Loucy (cell line): ENCODE data around the gene SIM2.
A peak's percentile ranks its signal among the peaks of the same experiment; 100 is the strongest.

Experiments used
- H2AFZ ChIP-seq: fragments of 200-600 bp; sonication (generic); 2 replicates; pipeline ENCODE4 v1.6.0; 2016; ENCODE audit warnings: antibody characterized with exemption, mild to moderate bottlenecking, low read length, moderate library complexity
- H3F3A ChIP-seq: fragments of 200-600 bp; 2 replicates; pipeline ENCODE4 v1.6.0; 2016; ENCODE audit warnings: antibody characterized with exemption, low read depth, mild to moderate bottlenecking
- H3K27me3 ChIP-seq: fragments of 200-600 bp; sonication (generic); 2 replicates; pipeline ENCODE4 v1.6.1; 2014; ENCODE audit warnings: low read length, mild to moderate bottlenecking; ENCODE audit not compliant: insufficient read depth, poor library complexity, severe bottlenecking
- H3K36me3 ChIP-seq: fragments of 200-600 bp; sonication (generic); 2 replicates; pipeline ENCODE4 v1.6.1; 2016; ENCODE audit warnings: low read length; ENCODE audit not compliant: insufficient read depth
- H3K4me1 ChIP-seq: fragments of 200-600 bp; sonication (generic); 2 replicates; pipeline ENCODE4 v1.5.1; 2014; ENCODE audit warnings: low read length, mild to moderate bottlenecking; ENCODE audit not compliant: insufficient read depth, poor library complexity, severe bottlenecking
- H3K4me2 ChIP-seq: fragments of 200-600 bp; sonication (generic); 2 replicates; pipeline ENCODE4 v1.6.0; 2014; ENCODE audit warnings: antibody characterized with exemption, low read length, low read depth, mild to moderate bottlenecking; ENCODE audit not compliant: poor library complexity, severe bottlenecking
- H3K4me3 ChIP-seq: fragments of 200-600 bp; sonication (generic); 2 replicates; pipeline ENCODE4 v1.5.1; 2014; ENCODE audit warnings: low read length, mild to moderate bottlenecking, mixed read lengths; ENCODE audit not compliant: poor library complexity, severe bottlenecking
- H3K79me2 ChIP-seq: fragments of 200-600 bp; sonication (generic); 2 replicates; pipeline ENCODE4 v1.6.1; 2014; ENCODE audit warnings: low read length; ENCODE audit not compliant: insufficient read depth
- H3K9ac ChIP-seq: fragments of 200-600 bp; sonication (generic); 2 replicates; pipeline ENCODE4 v1.6.0; 2014; ENCODE audit warnings: mild to moderate bottlenecking, low read depth, low read length, moderate library complexity; ENCODE audit not compliant: poor library complexity, severe bottlenecking
- H3K9me2 ChIP-seq: fragments of 200-600 bp; sonication (generic); replicated peaks from 2 replicates; pipeline ENCODE4 v1.6.1; 2016; ENCODE audit warnings: low read depth, low read length, mixed read lengths
- H3K9me3 ChIP-seq: fragments of 200-600 bp; sonication (generic); 2 replicates; pipeline ENCODE4 v1.6.1; 2014; ENCODE audit warnings: mild to moderate bottlenecking, antibody characterized with exemption, low read length, low read depth; ENCODE audit not compliant: insufficient read depth
- H4K20me1 ChIP-seq: fragments of 200-600 bp; sonication (generic); 2 replicates; pipeline ENCODE4 v1.6.0; 2014; ENCODE audit warnings: antibody characterized with exemption, low read length, mild to moderate bottlenecking; ENCODE audit not compliant: insufficient read depth, poor library complexity, severe bottlenecking
- EZH2phosphoT487 ChIP-seq: fragments of 200-600 bp; IDR thresholded peaks from 2 replicates; pipeline ENCODE4 v1.6.1; 2018; ENCODE audit warnings: antibody characterized with exemption, mild to moderate bottlenecking, moderate library complexity, borderline replicate concordance
- TF ChIP-seq, protein P1 (sequence below): fragments of 200-600 bp; sonication (generic); conservative IDR thresholded peaks from 2 replicates; pipeline ENCODE4 v1.5.1; 2014; ENCODE audit warnings: mild to moderate bottlenecking, antibody characterized with exemption, low read length

Gene SIM2

DNA sequence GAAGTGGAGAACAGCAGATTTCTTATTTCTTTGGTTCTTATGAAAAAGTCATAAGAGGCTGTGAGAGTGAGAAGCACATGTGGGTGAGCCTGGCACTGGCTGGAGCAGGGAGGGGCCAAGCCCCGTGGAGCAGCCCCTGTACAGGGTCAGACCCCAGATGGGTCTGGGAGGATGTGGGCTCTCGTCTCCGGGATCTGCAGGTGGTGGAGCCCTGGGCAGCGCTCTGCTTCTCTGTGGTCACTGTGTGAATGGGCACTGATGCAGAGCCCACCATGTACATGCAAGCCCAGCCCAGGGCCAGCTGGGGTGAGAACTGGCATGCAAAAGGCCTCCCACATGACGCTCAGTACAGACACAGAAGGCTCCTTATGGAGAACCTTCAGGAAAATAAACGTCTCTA lies 67.6 kb downstream of the SIM2 start:
- Histone ChIP-seq H3F3A (no peaks in the 10 kb centered on the region; the same call in 1 of the 2 replicates), H3K79me2 (no peaks in the 10 kb centered on the region), H2AFZ (no peak overlapping the region), H3K4me2 (no peak overlapping the region), H3K9ac (no peak overlapping the region), H3K27me3 (no peaks in the 10 kb centered on the region), H3K4me3 (no peak overlapping the region), H3K4me1 (peaks cover 35% of the 10 kb centered on the region), H3K36me3 (no peaks in the 10 kb centered on the region), H3K9me3 (no peaks in the 10 kb centered on the region), H4K20me1 (no peaks in the 10 kb centered on the region), H3K9me2 (no peaks in the 10 kb centered on the region)
- TF ChIP-seq, protein P1, sequence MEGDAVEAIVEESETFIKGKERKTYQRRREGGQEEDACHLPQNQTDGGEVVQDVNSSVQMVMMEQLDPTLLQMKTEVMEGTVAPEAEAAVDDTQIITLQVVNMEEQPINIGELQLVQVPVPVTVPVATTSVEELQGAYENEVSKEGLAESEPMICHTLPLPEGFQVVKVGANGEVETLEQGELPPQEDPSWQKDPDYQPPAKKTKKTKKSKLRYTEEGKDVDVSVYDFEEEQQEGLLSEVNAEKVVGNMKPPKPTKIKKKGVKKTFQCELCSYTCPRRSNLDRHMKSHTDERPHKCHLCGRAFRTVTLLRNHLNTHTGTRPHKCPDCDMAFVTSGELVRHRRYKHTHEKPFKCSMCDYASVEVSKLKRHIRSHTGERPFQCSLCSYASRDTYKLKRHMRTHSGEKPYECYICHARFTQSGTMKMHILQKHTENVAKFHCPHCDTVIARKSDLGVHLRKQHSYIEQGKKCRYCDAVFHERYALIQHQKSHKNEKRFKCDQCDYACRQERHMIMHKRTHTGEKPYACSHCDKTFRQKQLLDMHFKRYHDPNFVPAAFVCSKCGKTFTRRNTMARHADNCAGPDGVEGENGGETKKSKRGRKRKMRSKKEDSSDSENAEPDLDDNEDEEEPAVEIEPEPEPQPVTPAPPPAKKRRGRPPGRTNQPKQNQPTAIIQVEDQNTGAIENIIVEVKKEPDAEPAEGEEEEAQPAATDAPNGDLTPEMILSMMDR = no peak
- TF ChIP-seq EZH2phosphoT487 = no peak

DNA sequence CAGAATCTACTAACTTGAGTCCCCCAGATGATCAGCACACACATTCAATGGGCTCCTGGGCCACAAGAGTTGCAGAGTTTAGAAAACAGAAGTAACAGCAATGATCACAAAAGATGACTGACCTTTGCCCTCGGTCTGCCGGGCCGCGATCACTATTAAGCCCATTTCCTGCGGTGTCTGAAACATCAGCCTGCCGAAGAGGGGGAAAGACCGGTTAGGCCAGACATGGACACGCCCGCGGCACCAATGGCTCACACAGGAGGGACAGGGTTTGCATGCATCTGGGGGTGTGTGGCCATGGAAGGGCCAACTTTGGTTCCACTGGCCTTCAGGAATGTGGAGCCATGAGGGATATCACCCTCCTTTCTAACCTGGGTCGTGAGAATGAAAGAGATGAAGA lies 68.2 kb downstream of the SIM2 start:
- H4K20me1 ChIP-seq = no peaks in the 10 kb centered on the region
- no peak overlapping the region for H3K4me3 ChIP-seq
- TF ChIP-seq, protein P1 = no peak
- TF ChIP-seq EZH2phosphoT487 = no peak
- peaks cover 32% of the 10 kb centered on the region for H3K4me1 ChIP-seq
- no peaks in the 10 kb centered on the region for H3K36me3 ChIP-seq
- H3K9ac ChIP-seq = no peak overlapping the region
- H3K27me3 ChIP-seq = no peaks in the 10 kb centered on the region
- no peaks in the 10 kb centered on the region for H3K9me3 ChIP-seq
- H3K9me2 ChIP-seq = no peaks in the 10 kb centered on the region
- no peaks in the 10 kb centered on the region; the same call in 1 of the 2 replicates for H3F3A ChIP-seq
- H2AFZ ChIP-seq = no peak overlapping the region
- H3K79me2 ChIP-seq = no peaks in the 10 kb centered on the region
- no peak overlapping the region for H3K4me2 ChIP-seq

DNA sequence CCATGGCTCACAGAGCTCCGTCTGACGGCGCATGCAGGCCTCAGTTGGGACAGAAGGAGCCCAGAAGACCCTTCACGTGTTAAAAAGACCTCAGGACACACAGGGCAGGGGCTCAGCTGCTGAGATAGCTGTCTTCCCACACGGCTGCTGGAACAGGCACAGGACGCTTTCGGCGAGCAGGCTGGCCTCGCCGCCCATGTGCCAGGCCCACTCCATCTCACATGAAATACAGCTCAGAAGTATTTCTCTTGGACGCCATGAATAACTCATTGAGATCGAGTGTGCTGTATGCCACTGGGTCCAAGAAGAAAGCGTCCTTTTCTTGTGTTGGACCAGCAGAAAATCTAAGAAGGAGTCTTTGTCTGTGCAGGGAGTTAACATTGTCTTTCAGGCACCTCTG lies 69.6 kb downstream of the SIM2 start:
- Histone ChIP-seq H3K36me3 (no peaks in the 10 kb centered on the region), H3K79me2 (no peaks in the 10 kb centered on the region), H3K9ac (peak overlapping the region; percentile 49), H3K4me2 (peak overlapping the region; percentile 55), H3K4me3 (peak overlapping the region; percentile 4), H3F3A (no peaks in the 10 kb centered on the region; the same call in 1 of the 2 replicates), H3K9me2 (no peaks in the 10 kb centered on the region), H3K9me3 (no peaks in the 10 kb centered on the region), H3K4me1 (peaks cover 37% of the 10 kb centered on the region), H4K20me1 (no peaks in the 10 kb centered on the region), H3K27me3 (no peaks in the 10 kb centered on the region), H2AFZ (peak overlapping the region; percentile 45)
- no peak for TF ChIP-seq EZH2phosphoT487
- TF ChIP-seq, protein P1 = no peak
